GM20000 (cell line): ENCODE data around the gene CCDC54.

Source experiments
- DNase-seq: peaks from one replicate; pipeline ENCODE4 v3.0.0; 2012; ENCODE audit warnings: low spot score
- CTCF ChIP-seq: IDR thresholded peaks from 2 replicates; pipeline ENCODE4 v1.5.1; 2012; ENCODE audit warnings: mild to moderate bottlenecking, control low read depth; ENCODE audit errors: extremely low read depth, missing control alignments

Gene CCDC54

GRCh38 chr3:107370907-107371306, 6.3 kb upstream of the CCDC54 start:
- DNase-seq, result no peak
- TF ChIP-seq CTCF, result no peak

GRCh38 chr3:107372506-107372905, 4.7 kb upstream of the CCDC54 start:
- DNase-seq, result no peak
- TF ChIP-seq CTCF, result no peak

GRCh38 chr3:107373896-107374295, 3.3 kb upstream of the CCDC54 start:
- DNase-seq, result no peak
- no peak for TF ChIP-seq CTCF

GRCh38 chr3:107375682-107376081, 1.6 kb upstream of the CCDC54 start:
- no peak for TF ChIP-seq CTCF
- DNase-seq, result no peak

GRCh38 chr3:107382631-107383030, 5.4 kb downstream of the CCDC54 start:
- DNase-seq, result no peak

GRCh38 chr3:107384428-107384827, 7.2 kb downstream of the CCDC54 start:
- no peak for TF ChIP-seq CTCF
- no peak for DNase-seq

More at GRCh38 chr3:107382631-107383030, 5.4 kb downstream of the CCDC54 start:
- TF ChIP-seq CTCF, result no peak

- DNase-seq, result no peak
These were observed 7.7 kb downstream of the CCDC54 start for GRCh38 chr3:107384907-107385306.

More at GRCh38 chr3:107384907-107385306, 7.7 kb downstream of the CCDC54 start:
- TF ChIP-seq CTCF, result no peak
